NCI-H526 treated with DMSO at 0.1 percent for 48 hours (cell line): ENCODE measurements around the gene MIEF2.

ENCODE experiments used
- DNase-seq: peaks from one replicate; lab custom pipeline; 2025; lab: John Stamatoyannopoulos, UW

Gene MIEF2

DNA sequence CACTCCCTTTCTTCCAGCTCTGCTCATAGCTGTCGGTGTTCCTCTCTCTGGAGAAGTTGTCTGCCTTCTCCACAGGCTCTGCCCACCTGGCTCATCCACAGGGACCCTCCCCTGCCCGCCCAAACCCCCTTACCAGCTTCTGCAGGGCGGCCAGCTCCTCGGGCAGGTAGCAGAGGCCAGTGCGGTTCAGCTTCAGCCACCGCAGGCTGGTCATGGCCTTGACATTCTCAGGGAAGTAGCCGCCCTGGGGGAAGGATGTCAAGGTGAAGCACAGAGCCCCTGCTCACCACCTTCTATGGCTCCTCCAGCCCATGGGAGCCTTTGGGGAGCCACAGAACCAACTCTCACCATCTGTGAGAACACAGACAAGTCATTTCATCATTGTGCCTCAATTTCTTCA is 3.7 kb upstream of the MIEF2 start:
- no peak for DNase-seq

DNA sequence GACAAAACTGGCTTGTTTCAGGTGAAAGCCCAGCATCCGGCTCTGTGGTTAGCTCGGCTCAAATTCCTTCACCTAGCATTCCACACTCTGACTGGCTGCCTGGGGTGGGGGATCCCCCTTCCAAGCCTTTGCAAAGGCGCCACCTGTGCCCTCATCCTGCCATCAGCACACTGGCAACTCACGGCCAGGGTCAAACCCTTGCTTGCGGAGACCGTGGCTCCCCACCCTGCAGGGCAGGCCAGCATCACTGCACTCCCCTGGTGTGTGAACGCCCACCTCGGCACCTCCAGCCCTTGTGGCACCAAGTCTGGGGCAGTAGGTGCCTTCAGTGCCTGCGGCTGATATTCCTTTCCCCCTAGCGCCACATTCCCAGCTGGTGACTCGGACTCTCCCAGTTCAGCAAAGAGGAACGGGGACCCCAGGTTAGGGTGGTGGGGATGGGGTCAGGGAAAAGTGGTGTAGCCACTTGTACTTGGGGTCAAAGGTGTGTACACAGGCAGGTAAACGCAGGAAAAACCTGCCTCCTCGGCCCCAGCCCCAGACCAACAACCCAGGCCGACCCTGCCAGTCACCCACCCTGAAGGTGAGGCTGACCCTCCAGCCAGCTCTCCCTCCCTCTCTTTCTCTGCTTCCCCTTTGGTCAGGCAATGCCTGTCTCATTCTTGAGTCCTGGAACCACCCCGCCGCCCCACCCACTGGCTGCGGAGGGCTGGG is 3.0 kb upstream of the MIEF2 start:
- DNase-seq = no peak

DNA sequence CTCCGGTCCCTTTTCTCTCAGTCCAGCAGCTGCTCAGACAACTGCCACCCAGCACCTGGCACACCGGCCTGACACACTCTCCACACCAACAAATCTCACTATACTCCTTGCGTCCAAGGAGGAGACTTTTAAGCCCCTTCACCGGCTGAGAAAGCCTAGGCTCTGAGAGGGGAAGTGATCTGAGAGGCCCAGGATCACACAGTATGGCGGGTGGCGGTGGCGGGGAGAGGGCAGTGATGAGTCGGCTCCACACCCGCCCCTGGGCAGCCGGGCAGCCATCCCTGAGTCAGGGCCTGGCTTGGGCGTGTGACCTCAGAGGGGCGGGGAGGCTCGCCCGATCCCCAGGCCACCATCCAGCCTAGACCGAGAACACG is 2.5 kb upstream of the MIEF2 start:
- DNase-seq = peak; percentile 13

DNA sequence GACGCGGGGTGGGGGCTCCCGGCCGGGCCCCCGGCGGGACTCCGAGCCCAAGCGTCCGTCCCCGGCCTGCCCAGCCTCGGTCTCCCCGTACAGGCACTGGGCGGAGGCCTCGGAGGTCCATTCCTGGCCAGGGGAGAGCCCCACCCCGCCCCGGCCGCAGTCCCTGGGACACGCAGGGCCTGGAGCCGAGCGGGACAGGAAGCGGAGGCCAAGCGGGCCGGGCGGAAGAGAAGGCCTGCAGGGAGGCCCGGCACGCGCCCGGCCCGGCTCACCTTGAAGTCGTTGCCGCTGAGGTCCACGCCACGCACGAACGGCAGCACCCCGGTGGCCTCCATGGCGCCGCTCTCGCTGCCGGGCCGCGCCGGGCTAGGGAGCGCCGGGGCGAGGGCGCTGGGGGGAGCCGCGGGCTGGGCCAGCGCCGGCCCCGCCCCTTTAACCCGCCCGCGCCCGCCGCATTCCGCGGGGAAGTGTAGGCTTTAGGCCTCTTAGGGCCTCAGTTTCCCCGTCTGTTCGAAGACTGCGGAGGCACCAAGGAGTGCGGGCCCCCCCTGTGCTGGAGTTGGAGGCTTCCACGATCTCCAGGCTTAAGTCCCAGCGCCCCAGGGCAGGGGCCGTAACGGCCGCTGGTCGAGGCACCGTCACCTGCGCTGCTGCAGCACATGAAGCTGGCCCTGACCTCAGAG is 2.0 kb upstream of the MIEF2 start, which contains the start of gene FLII:
Gene FLII, minus strand, starts transcription at position 383 of the 683 bp plus-strand sequence. Its CDS starts 48 bp downstream, at position 335.
- no peak for DNase-seq

DNA sequence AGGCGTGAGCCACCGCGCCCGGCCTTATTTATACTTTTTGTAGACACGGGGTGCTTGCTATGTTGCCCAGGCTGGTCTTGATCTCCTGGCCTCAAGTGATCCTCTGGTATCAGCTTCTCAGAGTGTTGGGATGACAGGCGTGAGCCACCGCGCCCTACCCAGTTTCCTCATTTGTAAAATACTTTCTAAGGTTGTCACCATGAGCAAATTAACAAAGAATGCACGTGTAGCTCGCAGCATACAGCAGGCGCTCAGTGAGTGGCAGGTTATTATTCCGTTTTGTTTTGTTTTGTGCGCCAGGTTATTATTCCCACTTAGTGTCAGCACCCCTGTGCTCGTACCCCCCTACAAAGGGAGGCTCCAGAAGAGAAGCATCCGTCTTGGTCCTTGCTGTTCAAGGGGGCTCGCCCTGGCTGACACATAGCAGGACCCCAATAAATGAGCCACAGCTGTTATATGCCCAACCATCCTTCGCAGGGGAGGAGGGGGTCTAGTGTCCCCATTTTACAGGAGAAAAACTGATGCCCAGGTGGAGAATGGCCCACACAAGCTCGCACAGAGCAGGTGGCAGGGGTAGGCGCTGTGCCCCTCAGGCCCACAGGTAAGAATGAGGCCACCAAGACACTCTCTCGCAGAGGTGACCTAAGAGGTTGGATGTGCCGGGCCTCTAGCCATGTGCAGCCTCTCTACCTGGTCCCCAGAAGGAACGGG is 686 bp upstream of the MIEF2 start:
- no peak for DNase-seq

DNA sequence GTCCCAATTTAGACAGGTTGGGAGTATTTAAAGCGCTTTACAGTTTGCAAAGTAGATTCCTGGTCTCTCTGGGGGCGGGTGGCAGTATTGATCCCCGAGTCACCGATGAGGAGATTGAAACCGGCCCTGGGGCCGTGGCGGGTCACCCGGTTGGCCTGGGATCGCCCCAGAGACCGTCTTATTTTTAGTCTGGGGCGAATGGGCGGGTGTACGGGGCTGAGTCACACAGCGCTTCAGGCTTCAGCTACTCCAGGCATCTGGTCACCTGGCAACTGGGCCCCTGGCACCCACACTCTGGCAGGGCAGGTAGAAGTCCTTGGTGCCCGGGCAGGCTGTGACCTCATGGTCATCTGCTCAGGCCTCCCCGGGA is 669 bp downstream of the MIEF2 start:
- no peak for DNase-seq

DNA sequence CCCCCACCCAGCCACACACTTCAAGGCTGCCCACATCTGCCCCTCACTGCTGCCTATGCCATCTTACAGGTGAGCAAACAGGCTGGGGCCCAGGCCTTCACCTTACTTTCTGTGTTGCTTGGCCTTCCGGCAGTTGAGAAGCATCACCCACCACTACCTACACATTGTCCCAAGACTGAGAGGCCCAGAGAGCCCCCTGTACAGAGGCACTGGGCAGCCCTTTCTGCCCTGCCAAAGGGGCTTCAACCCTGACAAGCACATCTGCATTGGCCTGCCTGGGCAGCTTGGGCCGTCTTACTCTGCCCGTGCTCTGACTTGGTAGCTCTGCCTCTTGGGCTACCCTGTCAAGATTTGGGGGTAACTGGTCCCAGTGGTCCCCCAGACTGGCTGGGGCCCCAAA is 1.2 kb downstream of the MIEF2 start:
- DNase-seq = no peak

DNA sequence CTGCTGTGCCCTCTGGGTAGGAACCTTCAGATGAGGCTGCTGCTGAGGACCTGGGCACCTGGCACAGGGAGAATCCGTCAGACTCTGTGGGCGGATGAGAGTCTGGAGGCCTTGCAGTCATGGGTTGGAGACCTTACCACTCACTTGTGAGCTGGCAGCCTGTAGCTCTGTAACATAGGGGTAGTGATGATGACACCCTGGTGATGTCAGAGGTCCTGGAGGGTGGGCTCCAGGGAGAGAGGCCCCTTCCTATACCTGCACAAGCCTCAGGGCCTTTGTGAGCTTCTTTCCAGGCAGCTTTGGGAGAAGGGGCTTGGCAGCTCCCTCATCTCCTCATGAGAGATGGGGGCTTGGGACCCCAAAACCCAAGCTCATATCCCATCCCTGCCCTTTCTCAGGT is 1.6 kb downstream of the MIEF2 start:
- DNase-seq = no peak

DNA sequence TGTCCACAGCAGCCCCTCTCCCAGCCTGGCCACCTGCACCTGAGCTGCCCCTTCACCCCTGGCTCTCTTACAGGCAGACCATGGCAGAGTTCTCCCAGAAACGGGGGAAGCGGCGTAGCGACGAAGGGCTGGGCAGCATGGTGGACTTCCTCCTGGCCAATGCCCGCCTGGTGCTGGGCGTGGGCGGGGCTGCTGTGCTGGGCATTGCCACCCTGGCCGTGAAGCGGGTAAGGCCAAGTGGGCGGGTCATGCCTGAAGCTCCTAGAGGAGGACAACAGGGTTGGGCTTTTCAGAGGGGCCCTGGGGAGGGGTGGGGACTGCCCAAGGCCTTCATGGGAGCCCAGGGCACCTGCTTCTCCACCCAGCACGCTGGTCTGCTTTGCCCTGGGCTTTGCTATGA is 2.2 kb downstream of the MIEF2 start:
- no peak for DNase-seq

DNA sequence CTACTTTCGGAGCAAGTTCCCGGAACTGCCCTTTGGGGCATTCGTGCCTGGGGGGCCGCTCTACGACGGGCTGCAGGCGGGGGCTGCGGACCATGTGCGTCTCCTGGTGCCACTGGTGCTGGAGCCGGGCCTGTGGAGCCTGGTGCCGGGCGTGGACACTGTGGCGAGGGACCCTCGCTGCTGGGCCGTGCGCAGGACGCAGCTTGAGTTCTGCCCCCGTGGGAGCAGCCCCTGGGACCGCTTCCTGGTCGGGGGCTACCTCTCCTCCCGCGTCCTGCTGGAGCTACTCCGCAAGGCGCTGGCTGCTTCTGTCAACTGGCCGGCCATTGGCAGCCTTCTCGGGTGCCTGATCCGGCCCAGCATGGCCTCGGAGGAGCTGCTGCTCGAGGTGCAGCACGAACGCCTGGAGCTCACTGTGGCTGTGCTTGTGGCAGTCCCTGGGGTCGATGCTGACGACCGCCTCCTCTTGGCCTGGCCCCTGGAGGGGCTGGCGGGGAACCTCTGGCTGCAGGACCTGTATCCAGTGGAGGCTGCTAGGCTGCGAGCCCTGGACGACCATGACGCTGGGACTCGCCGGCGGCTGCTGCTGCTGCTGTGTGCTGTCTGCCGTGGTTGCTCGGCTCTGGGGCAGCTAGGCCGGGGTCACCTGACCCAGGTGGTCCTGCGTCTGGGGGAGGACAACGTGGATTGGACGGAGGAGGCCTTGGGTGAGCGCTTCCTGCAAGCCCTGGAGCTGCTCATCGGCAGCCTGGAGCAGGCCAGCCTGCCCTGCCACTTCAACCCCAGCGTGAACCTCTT is 3.6 kb downstream of the MIEF2 start:
- no peak for DNase-seq

DNA sequence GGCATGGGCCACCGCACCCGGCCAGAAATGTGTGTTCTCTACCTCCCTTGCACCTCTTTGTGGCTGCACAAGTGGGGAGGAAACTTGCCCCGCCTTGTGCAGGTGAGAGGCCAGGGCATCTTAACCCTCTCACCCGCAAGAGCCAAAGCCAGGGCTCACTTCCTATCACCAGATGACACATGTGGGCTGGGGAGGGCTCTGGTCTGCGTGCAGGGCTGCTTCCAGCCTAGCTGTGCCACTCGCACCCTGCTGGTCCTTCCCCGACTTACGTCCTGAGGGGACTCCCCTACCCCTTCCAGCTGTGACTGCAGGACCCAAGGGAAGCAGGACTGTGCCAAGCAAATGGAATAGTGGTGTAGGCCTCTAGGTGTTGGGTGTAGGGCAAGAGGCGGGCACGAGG is 6.9 kb downstream of the MIEF2 start:
- no peak for DNase-seq

DNA sequence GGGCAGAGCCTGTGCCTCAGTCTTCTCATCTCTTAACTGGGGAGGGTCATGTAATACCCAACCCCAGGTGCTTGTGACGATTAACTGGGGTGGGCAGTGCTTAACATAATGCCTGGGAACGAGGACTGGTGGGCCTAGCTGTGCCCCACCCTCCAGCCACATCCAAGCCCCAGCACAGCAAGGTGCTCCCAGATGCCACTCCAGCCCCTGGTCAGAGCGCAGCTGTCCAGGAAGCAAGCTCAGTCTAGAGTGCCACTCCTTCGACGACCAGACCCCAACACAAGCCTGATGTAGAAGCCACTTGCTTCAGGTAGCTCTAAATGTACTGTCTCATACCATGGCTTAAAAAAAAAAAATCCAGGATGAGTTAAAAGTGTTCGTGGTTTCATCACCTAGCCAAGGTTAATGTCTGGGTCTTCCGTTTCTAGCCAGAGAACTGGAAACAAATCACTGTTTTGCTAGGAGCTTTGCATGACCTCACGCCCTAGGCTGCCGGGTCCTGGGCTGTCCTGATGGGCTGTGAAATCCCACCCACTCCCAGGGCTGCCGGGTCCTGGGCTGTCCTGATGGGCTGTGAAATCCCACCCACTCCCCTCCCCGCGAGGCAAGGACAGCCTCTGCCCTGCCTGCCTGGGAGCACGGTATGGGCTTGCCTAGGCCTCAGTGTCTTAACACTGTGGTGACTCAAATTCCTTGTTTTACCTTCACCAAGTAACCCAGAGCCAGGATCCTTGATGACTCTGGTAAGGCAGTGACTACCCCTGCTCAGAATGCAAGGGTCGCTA is 7.7 kb downstream of the MIEF2 start:
- DNase-seq = no peak

DNA sequence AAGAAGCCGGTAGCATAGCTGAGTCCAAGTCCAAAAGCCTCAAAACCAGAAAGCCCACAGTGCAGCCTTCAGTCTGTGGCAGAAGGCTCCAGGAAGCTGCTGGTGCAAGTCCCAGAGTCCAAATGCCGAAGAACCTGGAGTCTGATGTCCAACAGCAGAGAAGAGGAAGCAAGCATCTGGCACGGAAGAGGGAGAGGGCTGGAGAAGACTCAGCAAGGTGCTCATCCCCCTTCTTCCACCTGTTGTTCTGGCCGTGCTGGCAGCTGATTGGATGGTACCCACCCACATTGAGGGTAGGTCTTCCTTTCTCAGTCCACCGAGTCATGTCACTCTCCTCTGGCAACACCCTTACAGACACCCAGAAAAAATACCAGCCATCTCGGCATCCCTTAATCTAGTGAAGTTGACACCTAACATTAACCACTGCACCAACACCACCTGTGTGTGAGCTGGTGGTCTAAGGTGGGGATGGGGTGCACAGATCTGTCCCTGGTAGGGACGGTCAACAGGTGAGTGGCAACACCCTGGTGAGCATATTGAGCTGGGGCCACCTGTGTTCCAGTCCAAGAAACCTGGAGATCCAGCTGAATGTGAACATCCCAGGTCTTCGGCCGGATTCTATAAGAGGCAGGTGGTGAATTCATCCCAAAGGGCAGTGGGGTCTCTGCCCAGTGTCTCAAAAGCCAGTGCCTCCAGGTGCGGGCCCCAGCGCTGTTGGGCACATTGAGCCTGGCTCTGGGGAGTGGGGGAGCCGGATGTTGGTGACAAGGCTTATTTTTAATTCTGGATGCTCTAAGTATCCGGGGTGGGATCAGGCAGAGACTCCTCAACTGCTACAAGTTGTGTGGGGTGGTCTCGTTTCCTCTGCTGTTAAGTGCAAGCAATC is 9.8 kb downstream of the MIEF2 start:
- no peak for DNase-seq

DNA sequence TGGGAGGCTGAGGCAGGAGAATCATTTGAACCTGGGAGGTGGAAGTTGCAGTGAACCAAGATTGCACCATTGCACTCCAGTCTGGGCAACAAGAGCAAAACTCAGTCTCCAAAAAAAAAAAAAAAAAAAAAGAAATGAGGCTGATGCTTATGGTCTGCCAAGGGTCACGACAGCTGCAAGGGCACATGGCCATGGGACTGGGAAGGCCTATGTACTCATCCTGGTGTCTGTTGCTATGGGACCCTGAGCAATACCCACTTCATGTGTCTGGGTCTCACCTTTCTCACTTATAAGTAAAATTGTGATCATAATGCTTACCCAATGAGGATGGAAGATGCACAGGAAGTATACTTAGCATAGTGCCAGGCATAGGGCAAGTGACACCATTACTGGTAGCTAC is 16.6 kb downstream of the MIEF2 start:
- no peak for DNase-seq

DNA sequence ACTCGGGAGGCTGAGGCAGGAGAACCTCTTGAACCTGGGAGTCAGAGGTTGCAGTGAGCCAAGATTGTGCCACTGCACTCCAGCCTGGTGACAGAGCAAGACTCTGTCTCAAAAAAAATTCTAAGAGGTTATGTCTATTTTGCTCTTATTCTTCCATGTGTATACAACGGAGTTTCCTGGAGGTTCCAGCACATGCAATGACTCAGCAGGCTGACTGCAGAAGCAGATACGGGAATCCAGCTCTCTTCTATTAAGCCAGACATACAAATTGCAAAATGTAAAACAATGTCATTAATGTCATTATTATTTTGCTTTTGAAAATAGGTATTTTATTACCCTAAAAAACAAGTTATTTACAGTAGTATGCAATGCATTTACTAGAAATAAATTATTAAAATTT is 18.4 kb downstream of the MIEF2 start:
- no peak for DNase-seq

DNA sequence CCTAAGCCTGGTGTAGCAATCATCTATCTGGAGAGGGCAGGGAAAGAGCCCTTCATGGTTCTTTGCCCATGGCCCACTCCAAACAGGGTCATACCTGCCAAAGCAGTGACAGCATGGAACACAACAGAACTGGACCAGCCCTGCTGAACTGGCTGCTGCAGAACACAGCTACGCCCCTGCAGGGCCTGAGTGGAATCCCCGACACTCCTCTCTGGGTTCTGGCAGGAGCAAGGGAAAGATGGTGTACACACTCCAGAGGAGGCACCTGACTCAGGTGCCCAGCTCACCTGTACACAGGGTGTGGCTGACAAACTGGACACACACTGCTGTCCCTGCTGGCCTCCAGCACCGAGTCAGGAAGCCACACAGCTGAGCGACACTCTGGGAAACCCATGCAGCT is 19.8 kb downstream of the MIEF2 start:
- DNase-seq = no peak

DNA sequence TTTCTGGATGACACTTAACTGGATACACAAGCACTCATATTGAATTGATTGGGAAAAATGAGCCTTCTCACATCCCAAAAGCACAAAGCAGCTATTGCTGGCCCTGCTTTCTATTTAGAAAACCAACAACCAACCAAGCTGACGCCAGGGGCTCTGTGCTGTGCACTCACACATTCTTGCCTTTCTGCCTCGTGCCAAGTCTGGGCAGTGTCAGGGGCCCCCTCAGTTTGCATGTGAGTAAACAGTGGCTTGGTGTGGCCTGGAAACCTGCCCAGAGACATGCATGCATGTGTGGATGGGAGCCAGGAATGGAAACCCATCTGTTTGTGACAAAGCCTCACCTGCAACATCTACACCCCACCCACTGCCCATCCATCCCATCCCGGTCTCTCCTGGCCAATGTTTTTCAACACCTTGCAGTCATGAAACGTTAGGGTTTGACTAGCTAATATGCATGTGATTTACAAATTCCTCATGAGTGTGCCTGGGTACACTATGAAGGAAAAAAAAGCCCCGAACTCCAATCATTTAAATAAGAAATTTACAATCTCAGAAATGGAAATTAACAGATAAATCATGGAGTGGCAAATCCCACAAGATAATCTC is 20.4 kb downstream of the MIEF2 start:
- DNase-seq = peak; percentile 90

DNA sequence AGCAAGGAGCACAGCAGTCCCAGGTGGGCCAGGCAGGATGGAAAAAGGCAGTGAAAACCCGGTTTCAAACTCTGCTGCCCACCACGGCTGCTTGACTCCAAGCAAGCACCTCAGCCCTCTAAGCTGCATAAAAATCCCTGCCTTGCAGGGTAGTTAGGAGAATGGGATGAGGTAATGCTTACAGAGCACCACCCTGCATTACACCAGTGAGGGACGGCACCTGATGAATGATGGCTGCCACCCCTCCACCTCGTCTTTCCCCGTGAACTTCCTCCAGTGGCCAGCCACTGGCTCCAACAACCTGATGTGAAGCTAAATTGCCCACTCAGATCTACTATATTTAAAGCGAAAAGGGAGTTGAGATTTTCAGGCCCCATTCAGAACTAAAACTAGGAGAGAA is 21.3 kb downstream of the MIEF2 start:
- no peak for DNase-seq

DNA sequence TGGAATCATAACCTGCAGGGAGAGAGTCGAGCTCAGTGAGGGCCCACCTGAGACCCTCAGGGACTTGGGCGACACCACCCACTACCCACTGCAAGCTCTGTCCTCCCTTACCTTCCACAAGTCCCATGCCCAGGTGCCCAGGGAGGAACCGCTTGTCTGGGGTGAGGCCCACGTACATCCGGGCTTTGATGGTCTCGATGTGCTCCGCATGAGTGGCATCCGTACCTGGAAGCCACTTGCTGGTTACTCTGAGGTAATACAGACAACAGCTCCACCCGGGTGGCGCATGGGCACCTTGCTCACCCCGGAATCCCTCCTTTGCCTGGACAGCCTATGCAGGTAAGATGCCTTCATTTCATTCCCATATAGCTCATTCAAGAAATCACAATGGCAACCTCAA is 24.8 kb downstream of the MIEF2 start:
- no peak for DNase-seq
